Skin epidermis (tissue), 12 donors: ENCODE results near the gene PYGB.
"Not testable (repeated sequence)": the region's sequence is repeated elsewhere in the genome, so short reads cannot be mapped to it uniquely, and the experiment has no call there.

Experiments used
- H3K27ac ChIP-seq, 21 experiments: fragments of 200-600 bp; sonication (generic) in 11 of 21; one replicate each; pipeline ENCODE4 v1.5.0; 2020; ENCODE audit warnings: mild to moderate bottlenecking in 3 of 21, inconsistent platforms in 2 of 21, moderate library complexity in 2 of 21
- H3K4me3 ChIP-seq, 7 experiments: fragments of 200-600 bp; sonication (generic) in 2 of 7; one replicate each; pipeline ENCODE4 v1.5.0; 2020; ENCODE audit warnings: inconsistent platforms in 2 of 7, mild to moderate bottlenecking in 2 of 7, moderate library complexity in 1 of 7

PYGB gene

DNA sequence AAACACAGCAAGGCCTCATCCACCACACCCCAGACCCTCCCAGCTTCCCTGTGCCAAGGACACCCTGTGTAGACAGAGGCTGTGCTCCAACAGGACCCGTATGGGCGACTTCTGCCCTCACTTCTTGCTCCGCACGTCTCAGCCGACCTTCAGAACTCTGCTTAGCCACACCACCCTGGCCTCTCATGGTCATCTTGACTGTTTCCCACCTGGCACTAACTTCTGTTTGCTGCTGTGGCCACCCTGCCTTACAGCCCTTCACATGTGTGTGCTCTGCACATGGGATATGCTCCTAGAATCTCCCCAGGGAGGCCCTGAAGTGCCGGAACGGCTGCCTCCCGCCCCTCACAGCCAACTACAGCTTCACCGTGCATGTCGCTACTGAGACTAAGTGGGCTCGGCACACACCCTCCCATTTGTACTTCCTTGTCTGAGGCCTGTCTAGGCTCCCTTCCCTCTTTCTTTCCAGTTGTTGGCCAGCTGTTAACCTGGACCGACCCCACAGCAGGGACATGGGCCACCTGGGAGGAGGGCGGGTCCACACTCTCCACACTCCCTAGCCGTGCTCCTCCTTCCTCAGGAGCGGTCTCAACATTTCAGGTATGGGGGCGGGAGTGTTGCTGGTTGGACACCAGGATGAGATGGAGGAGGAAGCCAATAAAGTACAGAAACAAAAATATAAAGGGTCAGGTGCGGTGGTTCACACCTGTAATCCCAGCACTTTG lies 69.6 kb downstream of the PYGB start:
- peak overlapping the region in 10 of 21 experiments; percentile 23 to 86 (median 47) for H3K27ac ChIP-seq
- no peak overlapping the region for H3K4me3 ChIP-seq

DNA sequence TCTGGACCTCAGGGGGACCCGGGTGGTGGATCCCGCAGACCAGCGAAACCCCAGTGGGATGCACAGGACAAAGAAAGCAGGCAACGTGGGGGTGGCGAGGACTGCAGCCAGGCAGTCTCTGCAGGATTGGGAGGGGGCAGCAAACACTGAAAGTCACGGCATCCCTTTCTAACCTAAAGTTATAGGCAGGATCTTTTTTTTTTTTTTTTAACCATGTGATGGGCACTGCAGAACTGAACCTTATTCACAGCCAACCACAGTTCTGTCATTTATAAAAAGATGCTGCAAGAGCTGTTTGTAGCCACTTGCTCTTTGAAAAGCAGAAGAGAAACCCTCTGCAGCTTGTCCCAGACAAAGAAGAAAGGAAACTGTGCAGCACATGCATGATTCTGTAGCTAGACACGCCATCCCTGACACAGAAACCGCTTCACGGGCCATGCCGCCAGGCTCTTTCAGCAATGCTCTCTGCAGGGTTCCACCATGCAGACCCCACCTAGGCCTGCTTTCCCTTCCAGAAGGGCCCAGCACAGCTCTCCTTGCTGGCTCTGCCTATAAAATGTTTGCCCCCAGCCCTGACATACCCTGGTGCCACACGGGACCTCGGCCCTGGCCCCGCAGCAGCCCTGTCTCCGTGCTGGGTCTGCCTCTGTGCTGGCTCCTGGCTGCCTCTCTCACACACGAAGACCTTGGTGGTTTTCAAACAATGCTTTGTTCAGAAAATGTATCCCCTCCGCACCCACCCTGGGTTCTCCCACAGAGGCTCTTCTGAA lies 70.8 kb downstream of the PYGB start:
- H3K4me3 ChIP-seq = no peak overlapping the region
- peak overlapping the region in 13 of 21 experiments; percentile 2 to 86 (median 59) for H3K27ac ChIP-seq

DNA sequence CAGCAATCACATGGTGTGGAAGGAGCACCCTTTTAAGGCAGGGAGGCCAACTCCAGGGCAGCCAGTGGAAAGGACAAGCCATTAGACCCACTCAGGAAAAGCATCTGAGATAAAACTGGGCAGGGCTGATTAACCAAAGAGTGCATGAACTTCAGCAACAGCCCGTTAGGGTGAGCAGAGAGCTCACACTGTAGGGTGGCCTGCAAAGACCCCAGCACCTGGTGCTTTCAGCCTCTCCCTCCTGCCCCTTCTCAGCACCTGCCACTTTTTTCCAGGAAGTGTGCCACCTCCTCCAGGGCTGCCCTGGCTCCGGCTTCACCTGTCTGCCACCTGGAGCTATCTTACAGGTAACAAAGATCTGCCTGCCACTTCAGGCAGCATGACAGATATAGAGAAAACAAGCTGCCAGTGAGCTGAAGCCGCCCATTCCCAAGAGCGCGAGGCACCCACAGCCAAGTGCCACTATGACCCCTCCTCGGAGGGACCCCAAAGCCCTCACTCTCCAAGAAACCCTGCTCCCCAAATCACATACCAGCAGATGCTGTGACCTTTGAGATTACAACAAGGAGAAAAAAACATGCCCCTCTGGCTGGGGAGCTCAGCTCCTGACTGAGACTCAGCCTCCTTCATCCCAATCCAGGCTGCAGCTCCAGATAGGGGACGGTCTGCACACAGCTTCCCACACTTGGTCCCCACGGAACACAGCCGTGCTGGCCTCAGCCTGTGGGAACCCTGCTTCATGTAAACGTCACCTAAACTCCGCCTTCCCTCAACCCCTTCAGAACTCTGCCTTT lies 71.6 kb downstream of the PYGB start:
- peak overlapping the region in 13 of 21 experiments; percentile 2 to 86 (median 51) for H3K27ac ChIP-seq
- H3K4me3 ChIP-seq = no peak overlapping the region

DNA sequence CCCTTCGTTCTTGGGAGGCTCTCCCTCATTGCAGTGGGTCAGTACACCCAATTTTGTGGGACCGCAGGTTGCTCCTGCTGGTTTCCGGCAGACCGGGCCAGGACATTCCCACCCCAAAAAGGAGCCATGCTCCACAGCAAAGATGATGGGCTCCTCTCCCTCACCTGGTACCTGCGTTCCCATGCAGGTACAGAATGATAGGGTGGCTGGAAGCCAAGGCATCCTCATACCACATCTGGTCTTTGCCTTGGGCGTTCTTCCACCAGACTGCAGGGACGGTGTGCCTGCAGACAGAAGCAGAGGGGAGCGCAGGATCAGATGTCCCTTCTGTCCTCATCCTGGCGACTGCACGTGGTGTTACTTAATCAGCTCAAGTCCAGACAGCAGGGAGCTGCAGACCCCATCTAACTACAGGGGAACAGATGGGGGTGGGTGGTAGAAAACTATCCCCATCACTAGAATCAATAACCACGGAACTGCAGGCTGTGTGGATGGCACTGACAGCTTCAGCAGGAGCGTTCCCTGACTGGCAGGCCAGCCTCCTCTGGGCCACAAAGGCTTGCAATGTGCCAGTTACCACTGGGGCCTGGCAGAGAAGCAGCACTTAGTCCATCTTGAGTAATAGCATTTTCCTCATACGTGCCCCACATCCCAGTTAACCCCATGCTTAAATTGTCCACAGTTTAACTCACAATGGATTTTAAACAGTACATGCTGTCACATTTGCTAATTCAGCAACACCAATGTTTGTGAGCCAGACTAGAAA lies 72.3 kb downstream of the PYGB start:
- Histone ChIP-seq H3K27ac (peak overlapping the region in 6 of 21 experiments; percentile 7 to 86 (median 62)), H3K4me3 (no peak overlapping the region)

DNA sequence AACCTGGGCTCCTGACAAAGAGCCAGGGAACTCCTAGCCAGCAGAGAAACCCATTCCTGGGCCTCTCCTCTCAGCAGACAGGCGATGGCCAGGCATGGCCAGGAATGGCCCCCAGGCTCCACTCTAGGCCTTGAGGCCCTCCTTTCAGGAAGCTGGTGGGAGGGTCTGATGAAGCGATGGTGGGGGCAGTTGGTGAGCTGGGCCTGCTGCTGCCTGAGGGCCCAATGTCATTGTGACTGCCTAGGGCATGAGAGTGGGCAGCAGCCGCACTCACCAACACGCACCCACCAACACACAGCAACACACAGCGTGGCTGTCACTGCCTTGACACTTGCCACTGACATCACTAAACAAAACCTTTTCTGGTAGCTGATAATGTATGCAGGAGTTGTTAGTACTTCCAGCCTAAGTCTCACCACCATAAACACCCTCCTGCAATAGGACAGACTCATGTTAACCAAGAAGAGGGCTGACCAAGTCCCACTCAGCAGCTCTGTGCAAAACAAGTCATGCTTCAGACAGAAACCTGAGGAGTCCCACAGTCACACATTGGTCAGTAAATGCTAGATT lies 73.5 kb downstream of the PYGB start:
- H3K4me3 ChIP-seq = no peak overlapping the region
- peak overlapping the region in 9 of 21 experiments; percentile 7 to 59 (median 20) for H3K27ac ChIP-seq

DNA sequence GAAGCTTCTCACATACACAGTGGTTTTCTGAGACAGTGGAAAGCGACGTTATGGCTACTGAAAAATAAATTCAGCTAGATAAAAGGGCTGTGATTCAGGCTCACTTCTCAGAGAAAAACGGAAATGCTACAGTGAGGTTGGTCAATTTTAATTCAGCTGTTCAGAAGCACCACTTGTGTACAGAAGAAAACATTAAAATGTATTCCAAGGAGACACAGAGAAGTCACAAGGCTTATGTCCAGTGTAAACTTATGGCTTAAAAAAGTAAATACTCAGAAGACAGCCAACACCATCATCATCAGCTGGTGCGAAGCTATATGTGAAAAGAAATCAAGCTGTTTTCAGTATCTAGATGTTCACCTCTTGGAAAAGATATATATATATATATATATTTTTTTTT lies 74.1 kb downstream of the PYGB start:
- Histone ChIP-seq H3K4me3 (no peak overlapping the region), H3K27ac (peak overlapping the region in 6 of 21 experiments; percentile 7 to 59 (median 17))

DNA sequence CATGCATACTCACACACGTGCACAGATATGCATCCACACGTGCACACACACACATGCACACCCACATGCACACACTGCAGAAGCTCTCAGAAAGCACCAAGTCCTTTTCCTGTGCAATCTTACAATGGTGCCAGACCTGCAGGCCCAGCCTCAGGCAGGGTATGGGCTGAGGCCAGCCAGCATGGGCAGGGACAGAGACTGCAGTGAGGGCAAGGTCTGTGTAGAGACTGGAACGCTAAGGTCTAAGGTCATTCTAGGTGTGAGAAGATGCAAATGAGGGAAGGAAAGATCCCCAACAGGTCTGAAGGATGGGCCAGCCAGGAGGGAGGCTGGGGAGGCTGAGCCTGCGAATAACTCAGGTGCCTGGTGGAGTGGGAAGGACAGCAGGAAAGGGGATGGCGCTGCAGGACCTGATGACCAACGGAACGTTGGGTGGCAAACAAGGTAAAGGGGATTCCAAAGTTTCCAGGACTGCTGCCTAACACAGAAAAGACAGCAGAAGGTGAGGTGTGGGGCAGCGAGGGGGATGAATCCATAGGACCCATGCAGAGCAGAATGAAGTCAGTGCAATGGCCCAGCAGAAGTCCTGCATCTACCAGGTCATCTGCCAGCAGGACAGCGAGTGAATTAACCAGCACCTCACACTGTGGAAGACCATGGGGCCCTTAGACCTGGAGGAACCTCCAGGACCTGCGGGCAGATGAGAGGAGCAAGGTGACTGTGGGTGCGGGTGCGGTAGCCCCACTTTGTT lies 75.8 kb downstream of the PYGB start:
- Histone ChIP-seq H3K27ac (peak overlapping the region in 6 of 21 experiments; percentile 5 to 71 (median 40)), H3K4me3 (no peak overlapping the region)

DNA sequence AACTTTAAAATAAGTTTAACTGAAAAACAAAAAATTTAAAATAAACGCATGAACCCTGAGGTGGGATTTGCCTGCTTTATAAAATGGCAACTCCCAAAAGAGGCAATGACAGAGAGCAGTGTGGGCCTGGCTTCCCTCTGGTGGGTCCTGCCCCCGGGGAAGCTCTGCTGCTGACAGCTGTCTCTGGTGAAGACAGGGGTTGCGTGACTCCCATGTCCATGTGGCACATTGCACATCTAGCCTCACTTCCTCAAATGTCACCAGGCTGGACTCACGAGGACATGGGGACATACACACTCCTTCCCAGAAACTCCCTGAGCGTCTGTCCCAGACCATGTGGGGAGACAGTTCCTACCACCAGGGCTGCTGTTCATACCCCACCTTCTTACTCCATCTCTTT lies 76.5 kb downstream of the PYGB start:
- Histone ChIP-seq H3K27ac (peak overlapping the region in 6 of 21 experiments; percentile 14 to 71 (median 40)), H3K4me3 (no peak overlapping the region)

DNA sequence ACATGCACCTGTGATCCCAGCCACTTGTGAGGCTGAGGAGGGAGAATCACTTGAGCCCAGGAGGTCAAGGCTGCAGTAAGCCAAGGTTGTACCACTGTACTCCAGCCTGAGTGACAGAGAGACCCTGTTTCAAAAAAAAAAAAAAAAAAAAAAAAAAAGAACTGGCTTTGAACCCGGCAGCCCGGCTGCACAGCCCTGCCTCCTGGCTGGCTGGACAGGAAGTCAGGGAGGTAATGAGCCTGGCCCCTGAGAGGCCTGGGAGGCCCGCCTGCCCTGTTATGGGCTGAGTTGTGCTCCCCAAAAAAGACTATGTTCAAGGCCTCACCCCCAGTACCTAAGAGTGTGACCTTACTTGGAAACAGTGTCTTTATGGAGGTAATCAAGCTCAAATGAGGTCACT lies 77.2 kb downstream of the PYGB start:
- Histone ChIP-seq H3K4me3 (no peak overlapping the region), H3K27ac (peak overlapping the region in 4 of 21 experiments; percentile 15 to 70 (median 50))

DNA sequence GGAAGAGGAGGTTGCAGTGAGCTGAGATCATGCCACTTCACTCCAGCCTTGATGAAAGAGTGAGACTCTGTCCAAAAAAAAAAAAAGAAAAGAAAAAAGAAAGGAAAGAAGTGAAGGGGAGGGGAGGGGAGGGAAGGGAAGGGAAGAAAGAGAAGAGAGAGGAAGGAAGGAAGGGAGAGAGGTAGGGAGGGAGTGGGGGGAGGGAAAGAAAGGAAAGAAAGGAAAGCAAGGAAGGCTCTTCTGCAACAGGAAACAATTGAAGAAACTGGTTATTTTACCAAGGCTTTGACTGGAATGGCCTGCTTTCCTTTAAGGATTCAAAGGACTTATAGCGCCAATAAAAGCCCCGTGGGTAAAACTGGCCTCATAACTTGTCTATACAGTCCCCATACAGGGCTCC lies 78.1 kb downstream of the PYGB start:
- Histone ChIP-seq H3K4me3 (no peak overlapping the region), H3K27ac (no peak overlapping the region)

DNA sequence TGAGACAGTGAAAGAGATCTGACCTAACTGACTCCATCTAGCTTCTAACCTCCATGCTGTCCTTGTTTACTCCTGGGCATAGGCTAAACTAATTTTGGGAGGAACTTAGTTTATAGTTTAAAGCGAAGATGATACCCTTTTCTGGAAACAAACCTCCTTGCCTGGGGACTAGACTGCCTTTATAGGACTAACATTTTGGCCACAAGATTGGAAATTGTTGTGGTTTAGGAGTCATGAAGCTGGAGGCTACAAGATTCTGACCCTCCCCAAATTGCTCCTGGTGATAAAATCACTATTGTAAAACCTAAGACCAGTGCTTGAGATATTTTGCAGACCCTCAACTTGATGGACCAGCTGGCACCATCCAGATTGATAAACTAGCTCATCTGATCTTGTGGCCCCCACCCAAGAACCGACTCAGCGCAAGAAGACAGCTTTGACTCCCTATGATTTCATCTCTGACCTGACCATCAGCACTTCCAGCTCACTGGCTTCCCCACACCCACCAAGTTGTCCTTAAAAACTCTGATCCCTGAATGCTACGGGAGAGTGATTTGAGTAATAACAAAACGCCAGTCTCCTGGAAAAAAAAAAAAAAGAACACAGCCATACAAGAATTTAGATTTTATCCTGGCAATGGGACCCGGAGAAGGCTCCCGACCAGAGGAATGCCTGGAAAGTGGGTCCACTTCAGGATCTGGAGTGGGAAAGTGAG lies 79.8 kb downstream of the PYGB start:
- H3K27ac ChIP-seq = peak overlapping the region in 1 of 21 experiments; percentile 29
- no peak overlapping the region for H3K4me3 ChIP-seq

DNA sequence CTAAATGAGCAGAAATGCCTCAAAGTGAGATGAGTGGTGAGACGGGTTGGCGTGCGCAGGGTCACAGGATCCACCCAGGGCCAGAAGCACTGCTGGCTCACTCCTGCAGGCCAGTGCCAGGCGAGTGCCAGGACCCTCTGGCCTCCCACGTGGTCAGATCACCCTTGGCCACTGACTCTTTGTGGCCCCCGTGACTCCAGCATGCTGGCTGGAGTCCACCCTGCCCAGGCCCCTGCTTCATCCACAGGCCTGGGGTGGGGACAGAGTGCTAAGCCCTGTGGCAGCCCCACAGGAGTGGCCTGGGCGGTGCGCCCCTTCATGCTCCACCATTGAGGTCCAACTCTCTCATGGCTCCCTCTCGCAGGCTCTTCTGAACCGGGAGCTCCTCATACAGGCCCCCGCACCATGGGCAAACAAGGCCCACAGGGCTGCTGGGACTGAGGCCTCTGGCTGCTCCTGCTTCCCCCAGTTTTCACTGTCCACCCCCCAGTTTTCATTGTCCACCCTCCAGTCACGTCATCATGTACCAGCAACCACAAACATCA lies 81.1 kb downstream of the PYGB start:
- no peak overlapping the region for H3K27ac ChIP-seq
- H3K4me3 ChIP-seq = no peak overlapping the region

DNA sequence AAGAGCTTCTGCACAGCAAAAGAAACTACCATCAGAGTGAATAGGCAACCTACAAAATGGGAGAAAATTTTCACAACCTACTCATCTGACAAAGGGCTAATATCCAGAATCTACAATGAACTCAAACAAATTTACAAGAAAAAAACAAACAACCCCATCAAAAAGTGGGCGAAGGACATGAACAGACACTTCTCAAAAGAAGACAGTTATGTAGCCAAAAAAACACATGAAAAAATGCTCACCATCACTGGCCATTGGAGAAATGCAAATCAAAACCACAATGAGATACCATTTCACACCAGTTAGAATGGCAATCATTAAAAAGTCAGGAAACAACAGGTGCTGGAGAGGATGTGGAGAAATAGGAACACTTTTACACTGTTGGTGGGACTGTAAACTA lies 87.1 kb downstream of the PYGB start:
- H3K4me3 ChIP-seq, H3K27ac ChIP-seq: not testable (repeated sequence)

DNA sequence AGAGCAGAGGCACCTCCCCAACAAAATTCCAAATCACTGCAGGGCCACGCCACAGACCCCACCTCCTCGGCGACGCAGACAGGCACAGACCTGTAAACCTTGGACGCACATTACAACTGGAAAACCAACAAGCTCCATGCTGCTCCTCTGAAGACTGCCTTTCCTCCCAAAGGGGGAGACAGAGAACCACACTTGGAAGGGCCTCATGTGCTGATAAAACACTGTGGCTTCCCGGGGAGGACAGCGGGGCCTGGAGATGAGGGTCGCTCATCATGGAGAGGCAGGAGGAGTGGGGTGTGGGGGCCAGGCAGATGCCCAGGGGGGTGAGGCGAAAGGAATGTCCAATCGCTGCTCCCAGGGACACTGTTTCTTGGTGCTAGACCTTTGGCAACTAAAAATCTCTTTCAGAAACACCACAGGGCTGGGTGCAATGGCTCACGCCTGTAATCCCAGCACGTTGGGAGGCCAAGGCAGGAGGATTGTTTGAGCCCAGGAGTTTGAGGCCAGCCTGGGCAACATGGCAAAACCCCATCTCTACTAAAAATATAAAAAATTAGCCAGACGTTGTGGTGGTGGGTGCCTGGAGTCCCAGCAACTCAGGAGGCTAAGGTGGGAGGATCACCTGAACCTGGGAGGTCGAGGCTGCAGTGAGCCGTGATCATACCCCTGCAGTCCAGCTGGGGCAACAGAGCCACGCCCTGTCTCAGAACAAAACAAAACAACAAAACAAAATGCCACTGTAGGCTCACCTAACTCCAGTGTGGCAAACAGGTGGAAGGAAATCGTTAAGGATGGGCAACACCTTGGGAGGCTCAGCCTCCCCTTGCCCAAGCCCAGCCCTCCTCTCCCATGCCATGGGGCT lies 88.9 kb downstream of the PYGB start:
- no peak overlapping the region for H3K4me3 ChIP-seq
- no peak overlapping the region for H3K27ac ChIP-seq

DNA sequence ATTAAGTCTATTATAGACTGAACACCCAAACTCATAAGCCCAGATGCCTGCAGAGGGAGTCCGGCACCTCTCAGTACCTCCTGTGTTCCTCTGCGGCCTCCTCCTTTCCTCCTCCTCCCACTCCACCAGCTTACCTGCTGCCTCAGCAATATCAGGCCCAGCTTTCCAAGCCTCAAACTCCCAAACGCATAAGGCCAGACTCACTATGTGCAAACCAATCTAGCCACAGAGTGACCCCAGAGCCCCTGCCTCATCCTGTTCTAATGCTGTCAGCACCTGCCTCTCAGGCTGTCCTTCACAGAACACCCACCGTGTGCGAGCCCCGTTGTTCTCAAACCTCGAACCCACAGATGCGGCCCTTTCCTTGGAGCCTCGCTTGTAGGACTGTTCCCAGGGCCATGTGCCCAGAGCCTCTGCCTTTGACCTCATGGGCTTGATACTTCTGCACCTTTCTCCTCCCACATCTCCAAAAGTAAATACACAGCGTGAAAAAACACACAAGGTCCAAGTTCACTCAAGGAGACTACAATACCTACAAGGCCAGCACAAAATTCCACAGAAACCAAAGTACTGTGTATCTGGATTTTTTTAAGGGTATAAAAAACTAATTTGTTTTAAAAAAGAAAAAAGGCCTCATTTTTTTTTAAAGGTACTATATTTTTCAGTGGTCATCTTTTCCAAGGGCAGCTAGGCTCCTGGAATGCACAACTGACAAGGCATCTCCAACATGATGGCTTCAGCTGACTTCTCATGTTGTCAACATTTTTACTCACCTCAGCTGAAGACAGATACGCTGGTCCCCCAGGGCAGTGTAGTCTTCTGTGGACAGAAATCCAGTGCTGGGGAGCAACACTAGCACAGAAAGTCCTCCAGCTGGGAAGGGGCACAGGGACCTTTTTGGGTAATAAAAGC lies 90.5 kb downstream of the PYGB start:
- Histone ChIP-seq H3K27ac (no peak overlapping the region), H3K4me3 (no peak overlapping the region)

DNA sequence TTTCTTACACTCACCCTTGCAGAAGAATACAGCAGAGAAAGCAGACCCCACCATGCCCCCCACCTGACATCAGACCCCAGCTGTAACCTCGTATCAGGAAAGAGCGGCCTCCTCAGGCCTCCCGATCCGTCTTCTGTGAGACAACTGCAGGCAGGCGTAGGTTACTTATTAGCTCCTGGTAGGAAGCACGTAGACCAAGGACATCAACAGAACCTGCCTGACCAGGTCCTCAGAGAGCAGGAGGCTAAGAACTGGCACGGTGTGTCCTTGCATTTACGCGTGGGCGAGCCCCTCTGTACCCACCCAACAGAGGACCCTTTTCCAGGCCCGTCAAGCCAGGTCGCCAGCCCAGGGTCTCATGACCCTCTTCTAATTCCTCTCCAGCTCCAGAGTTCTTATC lies 91.7 kb downstream of the PYGB start:
- Histone ChIP-seq H3K27ac (no peak overlapping the region), H3K4me3 (no peak overlapping the region)
